ENCODE results near the gene WBP2.
"Not testable (repeated sequence)": the region's sequence is repeated elsewhere in the genome, so short reads cannot be mapped to it uniquely, and the experiment has no call there.

WBP2 gene

DNA sequence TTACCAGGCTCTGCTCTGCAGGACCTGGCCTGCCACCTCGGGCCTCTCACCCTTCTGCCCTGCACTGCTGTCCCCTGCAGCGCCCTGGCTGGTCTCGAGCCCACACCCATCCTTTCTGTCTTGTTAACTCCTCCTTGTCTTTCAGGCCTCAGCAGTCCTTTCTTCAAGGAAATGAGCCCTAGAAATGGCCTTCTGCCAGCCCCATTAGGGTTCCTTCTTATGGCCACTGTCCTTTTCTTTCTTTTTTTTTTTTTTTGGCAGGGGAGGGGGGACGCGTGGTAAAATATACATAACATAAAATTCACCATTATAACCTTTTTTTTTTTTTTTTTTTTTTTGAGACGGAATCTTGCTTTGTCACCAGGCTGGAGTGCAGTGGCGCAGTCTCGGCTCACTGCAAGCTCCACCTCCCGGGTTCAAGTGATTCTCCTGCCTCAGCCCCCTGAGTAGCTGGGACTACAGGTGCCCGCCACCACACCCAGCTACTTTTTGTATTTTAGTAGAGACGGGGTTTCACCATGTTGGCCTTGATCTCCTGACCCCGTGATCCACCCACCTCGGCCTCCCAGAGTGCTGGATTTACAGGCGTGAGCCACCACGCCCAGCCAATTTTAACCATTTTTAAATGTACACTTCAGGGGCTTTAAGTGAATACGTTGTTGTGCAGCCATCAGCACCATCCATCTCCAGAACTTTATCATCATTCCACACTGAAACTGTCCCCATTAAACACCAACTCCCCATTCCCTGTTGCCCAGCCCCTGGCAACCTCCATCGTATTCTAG, 10.5 kb upstream of the WBP2 start:
- DNase-seq, result not testable (repeated sequence)

DNA sequence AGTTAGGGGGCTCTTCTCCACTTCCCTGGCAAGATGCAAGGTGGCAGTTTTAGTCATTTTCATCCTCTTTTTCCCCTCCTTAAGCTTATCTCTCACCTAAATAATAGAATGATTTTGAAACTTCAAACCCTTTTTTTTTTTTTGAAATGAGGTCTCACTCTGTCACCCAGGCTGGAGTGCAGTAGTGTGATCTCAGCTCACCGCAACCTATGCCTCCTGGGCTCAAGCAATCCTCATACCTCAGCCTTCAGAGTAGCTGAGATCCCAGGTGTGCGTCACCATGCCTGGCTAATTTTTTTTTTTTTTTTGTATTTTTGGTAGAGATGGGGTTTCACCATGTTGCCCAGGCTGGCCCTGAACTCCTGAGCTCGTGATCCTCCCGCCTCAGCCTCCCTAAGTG, 9.8 kb upstream of the WBP2 start:
- not testable (repeated sequence) for DNase-seq

DNA sequence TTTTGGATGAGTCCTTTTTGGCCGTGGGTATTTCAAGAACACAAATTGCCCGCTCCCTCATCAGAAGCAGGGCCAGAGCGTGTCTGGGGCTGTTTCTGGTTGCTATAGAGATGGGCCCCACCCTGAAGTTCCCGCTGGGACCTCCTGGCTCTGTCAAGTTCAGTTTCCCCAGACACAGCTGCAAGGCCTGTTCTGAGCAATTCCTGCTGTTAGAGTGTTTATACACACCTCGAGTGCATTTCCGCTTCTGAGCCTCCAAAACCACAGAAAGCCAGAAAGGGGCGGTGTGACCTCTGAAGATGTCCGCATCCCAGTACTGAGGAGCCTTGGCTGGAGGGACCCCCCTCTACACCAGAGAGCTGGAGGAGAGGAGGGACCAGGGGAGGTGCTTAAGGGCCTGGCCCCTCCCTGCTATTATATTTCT, 9.3 kb upstream of the WBP2 start:
- no peak for DNase-seq

DNA sequence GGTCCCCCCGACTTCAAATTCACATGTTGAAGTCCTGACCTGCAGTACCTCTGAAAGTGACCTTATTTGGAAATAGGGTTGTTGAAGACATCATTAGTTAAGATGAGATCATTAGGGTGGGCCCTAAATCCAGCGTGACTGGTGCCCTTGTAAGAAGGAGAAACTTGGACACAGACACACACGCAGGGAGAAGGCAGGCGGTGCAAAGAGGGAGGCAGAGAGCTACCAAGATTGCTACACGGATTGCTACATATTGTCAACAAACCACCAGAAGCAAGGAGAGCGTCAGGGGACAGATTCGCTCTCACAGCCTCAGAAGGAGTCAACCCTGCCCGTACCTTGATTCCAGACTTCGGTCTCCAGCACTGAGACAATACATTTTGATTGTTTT, 6.8 kb upstream of the WBP2 start:
- no peak for DNase-seq

DNA sequence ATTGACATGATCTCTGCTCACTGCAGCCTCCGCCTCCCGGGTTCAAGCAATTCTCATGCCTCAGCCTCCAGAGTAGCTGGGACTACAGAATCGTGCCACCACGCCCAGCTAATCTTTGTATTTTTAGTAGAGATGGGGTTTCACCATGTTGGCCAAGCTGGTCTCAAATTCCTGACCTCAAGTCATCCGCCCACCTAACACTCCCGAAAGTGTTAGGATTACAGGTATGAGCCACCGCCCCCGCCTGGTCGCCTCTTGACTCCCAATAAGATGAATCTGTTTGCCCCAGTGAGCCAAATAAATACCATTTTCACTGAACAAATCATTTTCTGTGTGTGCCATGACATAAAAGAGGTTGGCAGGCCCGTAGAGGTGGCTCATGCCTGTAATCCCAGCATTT, 4.2 kb upstream of the WBP2 start:
- not testable (repeated sequence) for DNase-seq

DNA sequence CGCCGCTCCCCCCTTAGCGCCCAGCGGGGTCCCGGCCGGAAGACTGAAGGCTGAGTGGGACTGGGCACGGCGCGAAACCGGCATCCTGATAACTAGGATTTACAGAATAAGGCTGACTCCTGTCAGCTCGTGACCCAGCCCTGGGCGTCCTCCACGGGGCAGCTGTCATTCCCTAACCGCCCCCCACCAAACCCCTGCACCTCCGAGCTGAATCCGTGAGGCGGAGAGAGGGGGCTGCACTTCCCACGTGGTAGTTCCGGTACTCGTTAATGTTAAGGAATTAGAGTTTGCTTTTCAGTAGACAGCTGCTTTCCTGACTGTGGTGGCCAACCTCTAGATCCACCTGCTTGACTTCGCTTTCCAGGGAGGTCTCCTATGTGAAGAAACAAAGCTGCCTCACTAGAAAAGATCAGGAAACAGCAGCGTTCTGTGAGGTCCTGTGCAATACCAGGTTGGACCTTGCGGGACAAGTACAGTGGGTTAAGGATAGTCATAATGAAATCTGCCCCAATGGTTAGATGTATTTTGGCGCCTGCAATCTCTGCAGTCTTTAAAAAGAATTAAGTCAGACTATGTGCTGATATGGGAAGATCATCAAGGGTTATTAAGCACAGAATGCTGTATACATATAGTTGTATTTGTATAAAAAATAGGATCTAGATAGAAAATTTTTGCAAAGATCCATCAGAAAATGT, 1.1 kb upstream of the WBP2 start:
- no peak for DNase-seq

DNA sequence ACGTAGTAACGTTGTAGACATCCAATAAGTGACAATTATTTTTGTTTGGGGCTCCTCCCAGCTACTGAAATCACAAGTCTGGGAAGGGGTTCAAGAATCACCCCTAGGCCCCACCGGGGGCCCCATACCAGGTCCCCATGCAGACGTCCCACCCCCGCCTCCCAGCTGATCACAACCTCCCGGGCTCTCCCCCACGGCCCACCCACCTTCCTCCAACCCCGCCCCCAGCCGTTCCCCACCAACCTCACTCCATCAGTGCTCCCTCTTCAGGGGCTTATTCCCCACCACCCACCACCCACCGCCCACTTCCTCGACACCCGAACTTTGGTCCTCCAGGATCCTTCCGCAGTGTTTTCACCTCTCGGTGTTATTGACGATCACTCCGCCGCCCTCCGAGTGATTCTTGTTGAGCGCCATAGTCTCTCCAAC, 240 bp downstream of the WBP2 start:
- no peak for DNase-seq

DNA sequence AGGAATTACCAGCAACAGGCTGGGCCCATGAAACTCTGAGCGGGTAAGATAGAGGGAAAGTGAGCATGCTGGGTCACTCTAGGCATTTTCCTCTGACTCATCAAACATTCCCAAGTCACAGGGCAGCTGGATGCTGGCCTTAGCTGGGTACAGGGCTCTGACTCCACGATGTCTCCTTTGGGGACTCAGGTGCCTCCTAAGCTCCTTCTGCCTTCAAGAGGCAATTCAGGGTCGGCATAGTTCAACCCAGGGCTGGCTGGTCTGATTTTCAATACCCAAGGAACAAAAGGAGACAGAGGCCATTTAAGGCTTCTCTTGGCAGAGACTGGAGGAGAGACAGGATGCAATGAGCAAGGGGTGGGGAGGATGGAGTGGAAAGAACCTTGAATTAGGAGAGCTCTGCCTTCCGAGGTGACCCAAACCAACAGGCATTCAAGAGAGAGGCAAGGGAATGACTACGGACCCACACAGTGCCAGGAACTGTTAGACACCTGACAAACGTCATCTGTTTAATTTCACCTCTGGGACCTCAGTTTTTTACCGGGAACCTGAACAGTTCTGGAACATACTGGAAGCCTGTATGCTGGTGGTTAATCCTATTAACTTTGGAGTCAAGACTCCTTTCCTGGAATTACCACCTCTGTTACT, 910 bp downstream of the WBP2 start:
- no peak for DNase-seq

DNA sequence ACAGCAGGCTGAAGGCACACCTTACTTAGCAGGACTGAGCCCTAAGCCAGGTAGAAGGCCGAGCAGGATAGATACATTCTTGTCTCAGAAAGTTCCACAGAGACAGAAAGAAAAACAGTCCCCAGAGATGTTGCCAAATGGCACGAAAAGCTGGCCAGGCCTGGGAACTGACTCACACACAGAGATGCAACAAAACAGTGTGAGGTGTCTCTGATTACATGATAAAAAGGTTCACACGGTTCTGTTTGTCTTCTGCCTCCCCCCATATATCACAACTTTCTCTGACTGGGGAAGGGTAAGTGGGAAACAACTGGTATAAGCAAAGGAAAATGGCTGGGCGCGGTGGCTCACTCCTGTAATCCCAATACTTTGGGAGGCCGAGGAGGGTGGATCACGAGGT, 1.7 kb downstream of the WBP2 start:
- no peak for DNase-seq

DNA sequence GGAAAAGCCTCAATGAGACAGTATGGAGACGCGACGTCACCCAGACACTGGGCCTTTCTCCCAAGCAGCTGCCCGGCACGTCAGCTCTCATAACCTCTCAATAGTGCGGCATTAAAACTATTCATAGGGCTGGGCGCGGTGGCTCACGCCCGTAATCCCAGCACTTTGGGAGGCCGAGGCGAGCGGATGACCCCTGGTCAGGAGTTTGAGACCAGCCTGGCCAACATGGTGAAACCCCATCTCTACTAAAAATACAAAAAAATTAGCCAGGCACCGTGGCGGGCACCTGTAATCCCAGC, 3.5 kb downstream of the WBP2 start:
- not testable (repeated sequence) for DNase-seq

DNA sequence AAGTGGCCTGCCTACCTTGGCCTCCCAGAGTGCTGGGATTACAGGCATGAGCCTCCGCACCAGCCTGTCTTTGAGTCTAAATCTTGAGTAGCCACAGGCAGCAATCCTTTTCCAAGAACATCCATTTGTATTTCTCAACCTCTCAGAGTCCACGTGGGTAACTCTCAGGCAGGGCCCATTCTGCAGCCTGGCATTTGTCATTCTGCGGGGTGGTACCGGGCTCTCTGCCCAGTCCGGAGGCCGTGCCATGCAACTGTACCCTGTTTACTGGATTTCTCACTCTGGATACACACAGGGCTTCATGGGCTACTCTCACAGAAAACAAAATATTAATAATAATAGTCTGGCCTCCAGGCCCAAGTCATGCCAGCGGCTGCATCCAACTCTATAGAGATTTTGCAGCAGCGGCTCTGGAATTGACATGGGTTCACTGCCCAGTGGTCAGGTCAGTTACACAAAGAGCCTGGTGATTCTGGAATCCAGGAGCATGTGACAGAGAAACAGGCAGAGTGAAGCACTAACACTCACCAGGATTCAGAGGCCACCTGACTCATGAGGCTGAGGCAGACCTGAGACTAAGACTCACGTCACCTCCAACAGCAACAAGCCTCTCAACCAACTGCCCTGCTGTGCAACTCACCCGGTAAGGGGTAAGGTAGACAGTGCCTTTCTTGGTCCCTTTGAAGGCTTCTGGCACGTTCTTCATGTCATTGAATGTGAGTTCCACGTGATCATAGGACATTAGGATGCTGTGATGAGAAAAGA, 4.0 kb downstream of the WBP2 start:
- no peak for DNase-seq

DNA sequence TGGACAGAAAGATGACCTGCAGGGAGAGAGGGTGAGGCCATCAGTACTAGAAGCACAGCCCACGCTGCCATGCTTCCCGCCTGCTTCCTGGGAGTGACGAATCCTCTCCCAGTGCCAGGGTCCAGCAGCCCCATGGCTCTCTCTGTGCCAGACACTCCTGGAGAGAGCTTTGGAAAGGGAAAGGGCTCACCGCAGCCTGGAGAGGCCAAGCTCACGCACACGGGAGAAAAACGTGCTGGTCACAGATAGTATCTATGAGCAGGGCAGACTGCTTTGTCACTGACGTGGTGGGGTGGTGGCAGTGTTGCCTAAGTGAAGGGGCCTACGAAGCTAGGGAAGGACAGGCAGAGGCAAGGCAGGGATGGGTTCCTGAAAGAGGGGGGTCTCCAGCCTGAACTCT, 5.4 kb downstream of the WBP2 start:
- no peak for DNase-seq

DNA sequence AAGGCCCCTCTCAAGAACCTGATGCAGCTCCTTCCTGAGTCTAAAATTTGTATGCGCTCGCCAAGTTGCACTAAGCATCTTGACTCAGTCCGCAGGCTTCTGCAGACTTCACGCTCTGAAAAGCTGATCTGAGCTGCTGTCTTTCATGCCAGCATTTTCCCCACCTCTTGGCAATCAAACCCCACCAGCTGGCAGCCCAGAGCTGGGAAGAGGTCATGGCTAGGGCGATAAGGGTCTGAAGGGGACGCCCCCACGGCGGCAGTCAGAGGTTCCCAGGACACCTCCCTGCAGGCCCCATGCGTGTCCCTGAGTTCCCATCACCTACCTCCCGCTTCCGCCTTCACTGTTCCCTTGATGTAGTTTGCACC, 5.9 kb downstream of the WBP2 start:
- no peak for DNase-seq

DNA sequence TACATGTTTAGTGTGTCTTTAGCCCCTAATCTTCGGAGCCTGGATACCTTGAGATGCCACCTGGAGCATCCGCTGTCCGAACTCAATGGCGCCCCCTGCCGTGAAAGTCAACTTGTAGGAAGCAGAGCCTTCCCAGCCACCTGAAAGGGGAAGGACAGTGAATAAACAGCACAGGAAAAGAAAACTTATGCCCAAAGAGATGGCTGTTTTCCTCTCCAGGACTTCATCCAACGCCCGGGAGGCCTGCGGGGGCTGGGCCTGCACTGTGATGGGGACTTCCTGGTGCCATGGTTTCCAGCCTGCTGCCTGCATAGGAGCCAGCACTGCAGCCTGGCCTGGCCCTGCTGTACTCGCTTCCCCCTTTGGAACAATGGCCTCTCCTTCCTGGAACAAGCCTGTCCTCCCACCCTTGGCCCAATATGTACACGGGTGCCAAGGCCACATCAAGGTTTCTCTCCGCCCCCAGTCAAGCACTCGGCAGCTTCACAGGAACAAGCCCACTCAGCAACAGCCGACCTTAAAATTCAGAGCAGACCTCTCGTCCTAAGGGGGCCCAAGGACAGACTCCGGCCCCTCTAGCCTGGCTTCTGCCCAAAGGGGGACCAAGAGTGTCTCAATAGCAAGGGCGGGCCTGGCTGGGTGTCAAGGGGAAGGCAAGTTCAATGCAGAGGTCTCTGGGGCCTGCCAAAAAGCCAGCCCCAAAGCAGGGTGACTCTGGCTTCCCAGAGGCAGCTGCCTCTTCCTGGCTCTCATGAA, 6.4 kb downstream of the WBP2 start:
- DNase-seq, result no peak

DNA sequence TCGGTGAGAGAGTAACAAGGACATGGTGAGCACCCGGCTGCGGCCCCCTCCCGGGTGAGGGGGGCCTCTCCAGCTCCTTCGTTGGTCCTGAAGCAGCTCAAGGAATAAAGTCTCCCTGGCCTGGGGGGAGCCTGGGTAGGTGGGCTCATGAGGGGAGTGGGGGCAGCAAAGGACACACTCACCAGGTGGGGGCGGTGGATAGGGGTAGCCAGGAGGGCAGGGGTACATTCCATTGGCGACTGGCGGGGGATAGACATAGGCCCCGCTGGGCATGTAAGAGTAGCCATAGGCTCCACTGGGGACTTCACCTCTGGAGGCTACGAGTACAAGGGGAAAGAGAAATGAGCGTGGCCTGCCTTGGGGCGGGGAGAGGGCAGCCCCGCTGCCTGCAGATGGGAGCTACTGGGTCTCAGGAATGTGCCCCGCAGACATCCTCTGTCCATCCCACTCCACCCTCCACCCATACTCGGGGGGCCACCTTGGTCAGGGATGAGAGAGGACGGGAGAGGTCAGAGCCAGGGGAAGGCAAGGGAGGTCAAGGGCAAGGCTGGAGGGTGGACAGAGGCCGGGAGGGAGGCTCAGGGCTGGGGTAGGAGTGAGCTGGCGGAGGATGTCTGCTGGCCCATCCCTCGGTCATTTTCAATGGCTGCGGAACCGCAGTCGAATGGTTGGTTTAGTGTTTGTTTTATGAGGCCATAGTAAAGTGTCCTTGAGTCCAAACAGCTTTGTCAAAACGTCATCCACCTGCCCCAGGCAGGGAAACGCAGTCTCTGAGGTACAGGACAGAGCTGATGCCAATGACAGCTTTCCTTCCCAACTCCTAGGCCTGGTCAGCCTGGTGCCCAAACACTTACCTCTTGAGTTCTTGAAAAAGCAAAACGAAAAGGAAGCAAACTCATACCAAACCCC, 7.3 kb downstream of the WBP2 start:
- no peak for DNase-seq

DNA sequence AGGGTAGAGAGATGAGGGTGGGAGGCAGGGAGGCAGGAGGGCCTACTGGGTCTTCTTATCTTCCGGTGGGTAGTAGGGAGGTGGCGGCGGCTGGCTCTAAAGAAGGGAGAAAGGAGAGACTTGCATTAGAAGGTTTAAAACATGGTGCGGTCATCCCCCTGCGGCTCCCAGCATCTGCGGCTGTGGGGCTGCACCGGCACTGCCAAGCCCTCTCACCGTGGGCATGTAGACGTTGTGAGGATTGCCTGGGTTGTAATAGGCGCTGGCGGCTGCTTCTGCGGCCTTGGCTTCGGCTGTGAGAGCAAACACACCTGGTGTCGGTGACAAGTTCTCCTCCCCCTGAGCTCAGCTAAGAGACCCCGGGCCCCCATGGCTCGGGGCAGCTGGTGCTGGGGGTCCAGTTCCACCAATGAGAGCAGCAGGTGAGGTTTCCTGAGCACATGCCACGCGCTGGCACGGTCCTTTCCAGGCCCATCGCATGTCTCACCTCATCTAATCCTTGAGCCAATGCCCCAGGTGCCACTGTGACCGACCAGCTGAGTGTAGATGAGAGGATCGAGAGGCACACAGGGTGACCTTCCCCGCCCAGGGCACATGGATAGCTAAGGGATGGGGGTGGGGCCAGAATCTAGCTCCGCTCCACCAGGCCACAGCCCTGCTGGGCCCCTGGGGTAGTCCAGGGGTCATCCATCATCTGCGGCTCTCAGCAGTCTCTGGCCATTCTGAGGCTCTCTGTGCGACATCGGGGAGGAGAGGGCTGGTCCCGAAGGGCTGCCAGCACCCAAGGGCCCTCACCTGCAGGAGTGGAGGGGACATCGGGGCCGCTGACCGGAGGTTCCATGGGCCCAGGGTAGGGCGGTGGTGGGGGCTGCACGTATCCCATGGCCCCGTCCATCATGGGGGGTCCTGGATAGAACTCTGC, 8.2 kb downstream of the WBP2 start:
- DNase-seq, result no peak

DNA sequence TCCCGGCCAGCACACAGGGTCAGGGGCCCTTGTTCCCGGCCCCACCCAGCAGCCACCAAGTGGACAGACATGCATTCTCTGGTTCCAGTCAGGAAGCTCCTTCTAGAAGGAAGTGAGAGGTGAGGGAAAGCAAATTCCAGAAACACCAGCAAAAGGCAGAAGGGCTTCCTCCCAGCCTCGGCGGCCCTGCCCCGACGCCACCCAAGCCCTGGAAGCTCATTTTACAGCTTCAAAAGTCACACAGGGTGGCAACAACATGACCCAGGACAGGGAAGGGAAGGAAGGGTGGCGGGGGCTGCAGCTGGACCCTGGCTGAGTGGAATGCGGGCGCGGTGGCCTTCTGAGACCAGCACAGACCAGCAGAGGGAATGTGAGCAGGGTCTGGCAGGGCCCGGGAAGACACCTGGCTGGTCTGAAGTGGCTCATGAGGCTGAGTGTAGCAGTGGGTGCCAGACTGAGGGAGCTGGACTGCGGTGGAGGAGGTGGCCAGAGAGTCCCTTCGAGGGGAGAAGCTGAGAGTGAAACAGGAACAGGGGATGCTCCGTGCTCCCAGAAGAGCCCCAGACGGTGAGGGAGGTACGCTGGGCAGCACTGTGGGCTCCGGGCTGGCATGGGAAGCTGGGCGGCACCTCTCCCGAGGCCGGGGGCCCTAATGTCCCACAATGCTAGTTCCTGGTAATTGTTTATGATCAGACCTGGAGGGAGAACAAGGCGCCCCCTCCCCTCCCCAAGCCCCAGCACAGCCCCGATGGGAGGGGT, 9.0 kb downstream of the WBP2 start:
- DNase-seq, result no peak

DNA sequence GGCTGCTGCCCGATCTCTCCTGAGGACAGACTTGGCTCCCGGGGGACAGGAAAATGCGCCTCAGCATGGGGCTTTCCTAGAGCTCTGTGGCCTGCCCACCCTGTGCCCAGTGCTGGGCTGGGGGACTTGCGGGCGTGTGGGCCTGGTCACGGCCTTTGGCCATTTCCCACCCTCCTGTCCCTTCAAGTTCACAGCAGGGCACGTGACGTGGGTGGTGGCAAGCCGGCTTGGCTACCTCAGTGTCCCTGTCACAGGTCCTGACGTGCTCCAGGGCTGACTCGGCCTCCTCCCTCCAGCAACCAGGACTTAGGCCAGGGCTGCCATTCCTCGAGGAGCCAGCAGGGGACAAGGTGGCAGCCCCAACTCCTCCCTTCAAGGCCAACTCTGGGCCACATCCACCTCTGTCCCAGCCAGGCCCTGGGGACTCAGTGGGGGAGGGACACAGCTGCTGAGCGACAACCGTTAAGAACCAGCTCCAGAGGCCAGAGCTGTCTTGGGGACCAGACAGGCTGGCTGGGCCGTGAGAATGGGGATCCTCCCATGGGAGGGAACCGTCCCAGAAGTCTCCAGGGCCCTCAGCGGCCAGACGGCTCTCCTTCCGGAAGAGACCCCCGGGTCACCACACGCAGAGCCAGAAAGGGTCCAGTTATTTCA, 9.9 kb downstream of the WBP2 start:
- DNase-seq, result no peak

DNA sequence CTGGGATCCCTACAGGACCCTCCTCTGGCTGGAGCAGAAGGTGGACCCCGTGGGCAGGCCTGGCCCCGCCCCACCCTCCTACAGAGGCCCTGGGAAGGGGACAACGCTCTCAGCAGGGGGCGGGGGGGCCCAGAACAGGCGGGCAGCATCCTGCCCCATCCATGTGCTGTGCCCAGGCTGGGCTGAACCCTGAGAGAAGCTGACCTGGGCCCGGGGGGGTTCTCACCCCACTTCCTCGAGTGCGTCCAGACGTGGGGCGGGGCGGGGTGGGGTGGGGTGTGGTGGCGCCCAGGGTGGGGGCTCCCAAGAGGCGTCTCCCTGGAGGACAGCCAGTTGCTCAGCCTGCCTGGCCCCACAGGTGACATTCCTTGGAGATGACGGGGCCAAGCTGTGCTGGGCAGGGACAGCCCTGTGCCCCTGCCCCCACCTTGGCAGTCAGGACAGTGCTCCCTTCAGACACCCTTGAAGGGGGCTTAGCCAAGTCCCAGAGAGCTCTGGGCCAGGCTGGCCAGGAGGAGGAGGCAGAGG, 10.5 kb downstream of the WBP2 start:
- no peak for DNase-seq

Data from SIG-M5 (cell line).